Neural progenitor cell (in vitro differentiated cells): ENCODE results near the gene KCTD19.

Experiments used
- EZH2 ChIP-seq: fragments of 200-600 bp; sonication (generic); IDR thresholded peaks from 2 replicates; pipeline ENCODE4 v1.6.1; 2017; ENCODE audit warnings: antibody characterized with exemption, mild to moderate bottlenecking, moderate library complexity
- EZH2phosphoT487 ChIP-seq: fragments of 200-600 bp; sonication (generic); IDR thresholded peaks from 2 replicates; pipeline ENCODE4 v1.6.1; 2017; ENCODE audit warnings: antibody characterized with exemption
- TF ChIP-seq, protein P1 (sequence below): fragments of 200-600 bp; sonication (generic); IDR thresholded peaks from 2 replicates; pipeline ENCODE4 v1.5.1; 2017; ENCODE audit warnings: antibody characterized with exemption, mild to moderate bottlenecking

DNA sequence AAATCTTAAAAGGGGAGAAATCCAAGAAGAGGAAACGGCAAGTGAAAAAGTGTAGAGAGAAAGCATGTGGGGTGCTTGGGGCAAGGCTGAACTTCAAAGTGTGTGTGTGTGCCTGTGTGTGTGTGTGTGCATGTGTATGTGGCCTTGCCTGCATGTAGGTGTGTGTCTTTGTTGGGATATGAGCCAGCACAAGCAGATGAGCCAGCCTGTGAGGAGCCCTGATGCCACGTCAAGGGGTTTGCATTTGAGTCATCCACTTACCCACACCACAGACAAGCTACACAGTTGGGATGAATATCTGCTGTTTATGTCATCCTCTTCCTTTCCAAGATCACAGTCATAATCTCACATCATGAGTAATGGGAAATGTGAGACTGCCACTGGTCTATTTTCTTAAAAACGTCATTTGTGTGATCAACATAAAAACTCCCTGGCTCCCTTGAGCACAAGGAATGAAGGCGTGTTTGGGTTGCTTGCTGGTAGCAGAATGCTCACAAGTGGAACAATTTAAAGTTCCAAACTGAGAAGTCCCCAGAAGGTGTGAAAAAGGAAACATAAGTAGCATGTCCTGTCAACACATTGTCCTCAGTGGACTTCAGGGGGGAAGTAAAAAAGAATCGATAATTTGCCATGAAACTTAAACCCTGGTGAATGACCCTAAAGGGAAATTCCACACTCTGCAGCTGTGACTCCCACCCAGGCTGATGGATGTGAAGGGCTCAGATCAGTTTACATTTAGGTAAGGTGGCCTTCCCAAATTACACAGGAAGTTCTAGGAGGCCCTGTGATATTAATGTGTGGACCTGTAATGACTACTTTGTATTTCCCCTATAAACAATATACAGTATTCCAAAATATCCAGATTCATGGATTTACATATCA, 14.7 kb downstream of the KCTD19 start:
- TF ChIP-seq, protein P1, sequence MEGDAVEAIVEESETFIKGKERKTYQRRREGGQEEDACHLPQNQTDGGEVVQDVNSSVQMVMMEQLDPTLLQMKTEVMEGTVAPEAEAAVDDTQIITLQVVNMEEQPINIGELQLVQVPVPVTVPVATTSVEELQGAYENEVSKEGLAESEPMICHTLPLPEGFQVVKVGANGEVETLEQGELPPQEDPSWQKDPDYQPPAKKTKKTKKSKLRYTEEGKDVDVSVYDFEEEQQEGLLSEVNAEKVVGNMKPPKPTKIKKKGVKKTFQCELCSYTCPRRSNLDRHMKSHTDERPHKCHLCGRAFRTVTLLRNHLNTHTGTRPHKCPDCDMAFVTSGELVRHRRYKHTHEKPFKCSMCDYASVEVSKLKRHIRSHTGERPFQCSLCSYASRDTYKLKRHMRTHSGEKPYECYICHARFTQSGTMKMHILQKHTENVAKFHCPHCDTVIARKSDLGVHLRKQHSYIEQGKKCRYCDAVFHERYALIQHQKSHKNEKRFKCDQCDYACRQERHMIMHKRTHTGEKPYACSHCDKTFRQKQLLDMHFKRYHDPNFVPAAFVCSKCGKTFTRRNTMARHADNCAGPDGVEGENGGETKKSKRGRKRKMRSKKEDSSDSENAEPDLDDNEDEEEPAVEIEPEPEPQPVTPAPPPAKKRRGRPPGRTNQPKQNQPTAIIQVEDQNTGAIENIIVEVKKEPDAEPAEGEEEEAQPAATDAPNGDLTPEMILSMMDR = no peak
- TF ChIP-seq EZH2phosphoT487 = no peak
- TF ChIP-seq EZH2 = no peak
